Activated CD4-positive, alpha-beta memory T cell treated with anti-CD3 and anti-CD28 coated beads, Interleukin-2, amount 10 ng/mL, durations not matched to agents 7 days and 5 days (primary cell): ENCODE measurements around the gene GGTLC2. TPM values are rescaled to one million over a fixed set of nuclear protein-coding genes. Genes with fewer than 3 reads are reported as not detected.

Experiments used
- CTCF ChIA-PET: fragments of 350-600 bp; sonication (Branson Sonifier 250); formaldehyde crosslinking; loops from one replicate; lab custom pipeline; 2021; ENCODE audit warnings: antibody characterized with exemption, inconsistent platforms; lab: Charles Lee
- POLR2A ChIA-PET: fragments of 350-600 bp; sonication (Branson Sonifier 250); formaldehyde crosslinking; loops from one replicate; lab custom pipeline; 2021; ENCODE audit warnings: antibody characterized with exemption; lab: Charles Lee
- DNase-seq: peaks from one replicate; pipeline ENCODE4 v3.0.0-alpha.2; 2020
- H3K27ac Mint-ChIP-seq: one replicate; pipeline ENCODE4 v1.8.0; 2021; ENCODE audit warnings: mild to moderate bottlenecking, mixed read lengths
- H3K27me3 Mint-ChIP-seq: one replicate; pipeline ENCODE4 v1.8.0; 2021; ENCODE audit warnings: mixed read lengths
- H3K36me3 Mint-ChIP-seq: one replicate; pipeline ENCODE4 v1.8.0; 2021; ENCODE audit warnings: low read depth, mixed read lengths
- H3K4me1 Mint-ChIP-seq: one replicate; pipeline ENCODE4 v1.8.0; 2021; ENCODE audit warnings: mixed read lengths
- H3K4me3 Mint-ChIP-seq: one replicate; pipeline ENCODE4 v1.8.0; 2021; ENCODE audit warnings: mild to moderate bottlenecking, mixed read lengths
- H3K9me3 Mint-ChIP-seq: one replicate; pipeline ENCODE4 v1.8.0; 2021; ENCODE audit warnings: mixed read lengths
- total RNA-seq, 2 experiments: library from RNA; stranded (reverse); gene quantifications; one replicate each; pipeline ENCODE4 v1.2.3, GENCODE V29; 2021

The GGTLC2 gene
- total RNA-seq, 2 experiments from 2014 or later, result not detected

DNA sequence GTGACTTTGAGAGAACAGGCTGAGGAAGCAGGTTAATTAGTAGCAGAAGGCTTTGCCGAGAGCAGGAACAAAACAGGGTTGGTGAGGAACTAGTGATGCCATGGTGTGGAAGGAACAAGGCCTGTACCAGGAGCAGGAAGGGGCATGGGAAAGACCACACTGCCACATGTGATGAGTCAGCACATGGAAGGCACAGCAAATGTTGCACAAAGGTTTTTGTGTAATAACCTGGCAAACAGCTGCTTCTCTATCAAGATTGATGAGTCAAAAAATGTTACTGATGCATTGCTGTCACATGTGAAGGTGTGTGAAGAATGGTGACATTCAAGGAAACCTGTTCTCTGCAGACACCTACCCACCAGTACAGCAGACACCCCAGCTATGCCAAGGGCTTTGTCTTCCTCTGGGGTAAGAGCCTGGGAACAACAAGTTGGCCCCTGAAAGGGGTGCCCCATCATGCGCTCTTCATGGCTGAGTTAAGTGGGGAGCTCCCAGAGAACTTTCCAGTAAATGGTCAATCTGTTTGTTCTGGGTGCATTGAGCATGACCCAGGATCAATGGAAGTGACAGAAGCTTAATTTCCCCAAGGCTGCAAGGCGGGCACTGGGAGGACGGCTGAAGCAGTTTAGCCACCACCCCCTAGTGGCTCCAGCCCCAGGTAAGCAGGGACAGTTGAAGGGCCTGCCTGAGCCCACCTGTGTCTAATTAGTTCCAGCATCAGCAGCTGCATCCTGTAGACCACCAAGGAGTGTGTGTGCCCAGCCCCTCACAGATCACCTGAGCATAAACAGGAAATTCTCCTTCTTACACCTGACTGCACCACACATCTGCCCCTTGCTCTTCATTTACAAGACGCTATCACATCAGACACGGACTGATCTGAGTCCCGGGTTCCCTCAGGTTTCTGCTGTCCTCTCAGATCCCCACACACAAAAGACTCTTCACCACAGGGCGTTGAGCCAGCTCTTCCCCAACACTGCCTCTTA, 47.6 kb downstream of the GGTLC2 start:
- Mint-ChIP-seq H3K9me3 (no peaks in the 10 kb centered on the region), H3K36me3 (no peaks in the 10 kb centered on the region), H3K4me3 (no peak overlapping the region), H3K27me3 (no peaks in the 10 kb centered on the region), H3K4me1 (no peaks in the 10 kb centered on the region), H3K27ac (no peak overlapping the region)
- ChIA-PET POLR2A (no interaction called here), CTCF (interaction anchor here (1.3 to 1.6 kb wide), 3 partner anchors 12 to 54 kb away, joined by 3 to 5 read pairs (median 3); no protein-coding TSS in a partner anchor)
- no peak for DNase-seq

DNA sequence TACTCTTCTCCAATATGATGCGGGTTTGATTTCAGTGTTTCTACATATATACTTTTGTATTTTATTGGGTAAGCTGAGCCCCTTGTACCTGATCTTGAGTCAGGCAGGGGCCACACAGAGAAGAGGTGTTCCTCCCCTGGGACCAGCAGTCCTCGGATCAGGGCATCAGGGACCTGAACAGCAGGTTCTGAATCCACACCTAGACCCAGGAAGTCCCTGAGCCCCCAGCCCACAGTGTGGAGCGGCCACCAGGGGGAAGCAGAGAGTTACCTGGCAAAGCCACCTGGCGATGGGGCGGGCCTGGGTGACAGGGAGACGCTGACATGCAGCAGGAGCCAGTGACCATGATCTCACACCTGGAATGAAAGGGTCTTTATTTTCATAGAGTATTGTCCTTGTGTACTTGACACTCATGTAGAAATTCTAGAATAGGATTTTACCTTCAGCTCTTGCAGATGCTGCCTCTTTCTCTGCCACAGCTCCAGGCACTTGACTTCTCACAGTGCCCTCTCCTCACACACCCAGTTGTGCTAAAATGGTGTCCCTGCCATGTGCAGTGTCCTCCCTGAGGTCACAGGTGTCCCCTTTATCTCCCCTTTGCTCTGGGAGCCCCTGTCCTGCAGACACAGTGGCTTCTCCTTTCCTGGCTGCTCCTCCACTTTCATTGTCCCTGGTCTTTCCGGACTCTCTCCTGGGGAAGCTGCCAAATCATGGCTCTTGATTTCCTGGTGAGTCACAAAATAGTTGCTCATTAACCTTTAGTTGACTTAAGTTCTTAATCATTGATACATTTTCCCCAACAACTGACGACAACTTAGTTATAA, 48.5 kb downstream of the GGTLC2 start:
- no peak overlapping the region for H3K4me3 Mint-ChIP-seq
- no peaks in the 10 kb centered on the region for H3K27me3 Mint-ChIP-seq
- H3K36me3 Mint-ChIP-seq, result no peaks in the 10 kb centered on the region
- no peaks in the 10 kb centered on the region for H3K4me1 Mint-ChIP-seq
- peak; percentile 42 for DNase-seq
- ChIA-PET POLR2A (no interaction called here), CTCF (interaction anchor here (0.9 to 1.6 kb wide), 4 partner anchors 11 to 60 kb away, joined by 3 to 5 read pairs (median 4); no protein-coding TSS in a partner anchor)
- no peak overlapping the region for H3K27ac Mint-ChIP-seq
- H3K9me3 Mint-ChIP-seq, result no peaks in the 10 kb centered on the region

GRCh38 chr22:22693531-22693884, 49.1 kb downstream of the GGTLC2 start:
- Mint-ChIP-seq H3K27me3 (peaks cover 2% of the 10 kb centered on the region), H3K27ac (no peak overlapping the region), H3K4me3 (no peak overlapping the region), H3K36me3 (no peaks in the 10 kb centered on the region), H3K9me3 (no peaks in the 10 kb centered on the region), H3K4me1 (no peaks in the 10 kb centered on the region)
- POLR2A ChIA-PET, result no interaction called here
- CTCF ChIA-PET, result interaction anchor here (0.9 to 1.6 kb wide), 2 partner anchors 10 to 60 kb away, joined by 3 to 4 read pairs; no protein-coding TSS in a partner anchor
- DNase-seq, result no peak

DNA sequence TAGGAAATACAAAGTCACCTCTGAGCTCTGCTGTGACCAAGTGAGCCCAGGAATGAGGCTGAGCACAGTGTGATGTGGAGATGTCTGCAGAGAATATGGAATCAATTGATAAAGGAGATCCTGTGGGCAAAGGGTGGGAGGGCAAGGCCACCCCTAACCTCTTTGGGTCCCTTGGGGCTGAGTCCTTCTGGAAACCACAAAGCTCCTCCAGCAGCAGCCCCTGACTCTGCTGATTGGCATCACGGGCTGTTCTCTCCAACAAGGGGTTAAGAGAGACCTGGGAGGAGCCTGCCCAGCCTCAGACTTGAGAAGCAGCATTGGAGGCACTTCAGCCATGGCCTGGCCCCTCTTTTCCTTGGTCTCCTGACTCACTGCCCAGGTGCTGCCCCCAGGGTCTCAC, 49.7 kb downstream of the GGTLC2 start:
- Mint-ChIP-seq H3K27me3 (peaks cover 4% of the 10 kb centered on the region), H3K27ac (no peak overlapping the region), H3K4me1 (no peaks in the 10 kb centered on the region), H3K36me3 (no peaks in the 10 kb centered on the region), H3K9me3 (no peaks in the 10 kb centered on the region), H3K4me3 (no peak overlapping the region)
- ChIA-PET CTCF (no interaction called here), POLR2A (no interaction called here)
- DNase-seq, result no peak

DNA sequence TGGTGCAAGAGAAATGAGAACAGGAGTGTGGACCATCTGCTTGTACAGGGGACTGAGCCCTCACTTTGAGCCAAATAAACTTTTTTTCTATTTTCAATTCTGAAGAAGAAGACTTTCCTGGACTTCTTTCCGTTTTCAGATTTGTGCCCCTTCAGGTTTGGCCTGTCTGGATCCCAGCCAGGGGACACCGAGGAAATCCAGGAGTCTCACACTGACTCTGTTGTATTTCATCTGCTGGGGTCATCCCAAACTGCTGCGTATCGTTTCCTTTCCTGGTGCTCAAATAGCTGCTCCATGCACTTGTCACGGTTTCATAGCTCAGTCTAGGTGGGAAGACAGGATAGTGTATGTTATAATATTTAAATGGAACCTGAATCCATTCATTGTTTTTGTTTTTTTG, 51.7 kb downstream of the GGTLC2 start:
- no peaks in the 10 kb centered on the region for H3K9me3 Mint-ChIP-seq
- no peak overlapping the region for H3K27ac Mint-ChIP-seq
- POLR2A ChIA-PET, result no interaction called here
- H3K27me3 Mint-ChIP-seq, result peaks cover 6% of the 10 kb centered on the region
- no peaks in the 10 kb centered on the region for H3K36me3 Mint-ChIP-seq
- CTCF ChIA-PET, result no interaction called here
- no peak for DNase-seq
- no peak overlapping the region for H3K4me3 Mint-ChIP-seq
- H3K4me1 Mint-ChIP-seq, result no peaks in the 10 kb centered on the region

Other genes with a start within 250 kb of the GGTLC2 start
- gene ZNF280B, start 135.9 kb upstream of the GGTLC2 start, total RNA-seq, result 1 to 10 TPM; 2.0 TPM
- gene ZNF280A, start 124.3 kb upstream of the GGTLC2 start, total RNA-seq, result not detected
- not detected for gene PRAME, start 85.3 kb upstream of the GGTLC2 start, total RNA-seq
- gene IGLL5, start 243.2 kb downstream of the GGTLC2 start, total RNA-seq, result not detected